NCI-H748 (cell line): ENCODE results near the gene CYSTM1.

ENCODE experiments used
- DNase-seq: peaks from one replicate; lab custom pipeline; 2025; ENCODE audit not compliant: unreplicated experiment; lab: John Stamatoyannopoulos, UW

CYSTM1 gene

GRCh38 chr5:140232731-140233130 lies 57.7 kb downstream of the CYSTM1 start:
- no peak for DNase-seq

DNA sequence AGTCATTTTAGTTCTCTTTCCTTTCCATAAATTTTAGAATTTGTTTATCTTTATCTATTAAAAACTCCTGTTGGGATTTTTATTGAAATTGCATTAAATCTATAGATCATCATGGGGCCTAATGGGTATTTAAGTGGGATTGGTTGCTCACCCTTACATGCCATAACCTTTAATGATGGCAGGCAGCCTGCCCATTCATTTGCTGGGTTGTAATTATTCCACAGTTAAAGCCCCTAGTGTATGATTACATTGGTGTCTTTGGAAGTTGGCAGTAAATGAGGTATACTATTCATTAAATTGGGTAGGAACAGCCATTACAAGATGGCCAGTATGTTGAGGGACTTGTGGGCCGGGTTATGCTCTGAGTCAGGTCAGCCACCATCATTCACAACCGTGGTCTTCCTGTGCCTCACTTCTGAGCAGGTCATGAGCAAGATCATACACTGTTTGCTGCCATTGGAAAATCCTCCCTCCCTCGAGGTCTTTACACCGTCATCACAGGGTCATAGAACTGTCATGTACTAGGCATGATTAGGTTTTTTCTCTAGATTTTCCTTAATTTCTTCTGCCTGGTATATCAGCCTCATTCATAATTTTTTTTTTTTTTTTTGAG lies 59.5 kb downstream of the CYSTM1 start:
- DNase-seq, result no peak

GRCh38 chr5:140235791-140236551 lies 61.0 kb downstream of the CYSTM1 start:
- no peak for DNase-seq

GRCh38 chr5:140236891-140237598 lies 62.1 kb downstream of the CYSTM1 start:
- no peak for DNase-seq

GRCh38 chr5:140238756-140239155 lies 63.8 kb downstream of the CYSTM1 start:
- DNase-seq, result no peak

- no peak for DNase-seq
Observed at GRCh38 chr5:140239461-140239860, 64.5 kb downstream of the CYSTM1 start.

GRCh38 chr5:140239939-140240700 lies 65.1 kb downstream of the CYSTM1 start:
- peak; percentile 51 for DNase-seq

GRCh38 chr5:140240987-140241706 lies 66.2 kb downstream of the CYSTM1 start:
- DNase-seq, result peak; percentile 49

DNA sequence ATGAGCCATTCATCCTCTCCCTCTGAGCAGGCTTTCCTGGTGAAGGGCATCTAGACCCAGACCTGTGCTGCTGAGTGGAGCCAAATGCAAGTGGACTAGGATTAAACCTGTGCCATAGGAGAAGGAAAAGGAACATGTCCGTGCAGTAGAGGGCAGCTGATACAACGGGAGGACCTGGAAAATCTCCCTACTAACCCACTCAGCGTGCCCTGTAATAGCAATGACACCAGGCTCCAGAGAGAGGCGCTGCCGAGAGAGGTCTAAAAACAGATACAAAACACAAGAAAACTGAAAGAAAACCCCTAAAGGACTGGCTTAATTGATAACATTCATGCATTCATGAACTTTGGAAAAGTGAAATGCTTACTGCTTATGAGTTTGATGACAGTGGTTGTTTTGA lies 67.1 kb downstream of the CYSTM1 start:
- no peak for DNase-seq

DNA sequence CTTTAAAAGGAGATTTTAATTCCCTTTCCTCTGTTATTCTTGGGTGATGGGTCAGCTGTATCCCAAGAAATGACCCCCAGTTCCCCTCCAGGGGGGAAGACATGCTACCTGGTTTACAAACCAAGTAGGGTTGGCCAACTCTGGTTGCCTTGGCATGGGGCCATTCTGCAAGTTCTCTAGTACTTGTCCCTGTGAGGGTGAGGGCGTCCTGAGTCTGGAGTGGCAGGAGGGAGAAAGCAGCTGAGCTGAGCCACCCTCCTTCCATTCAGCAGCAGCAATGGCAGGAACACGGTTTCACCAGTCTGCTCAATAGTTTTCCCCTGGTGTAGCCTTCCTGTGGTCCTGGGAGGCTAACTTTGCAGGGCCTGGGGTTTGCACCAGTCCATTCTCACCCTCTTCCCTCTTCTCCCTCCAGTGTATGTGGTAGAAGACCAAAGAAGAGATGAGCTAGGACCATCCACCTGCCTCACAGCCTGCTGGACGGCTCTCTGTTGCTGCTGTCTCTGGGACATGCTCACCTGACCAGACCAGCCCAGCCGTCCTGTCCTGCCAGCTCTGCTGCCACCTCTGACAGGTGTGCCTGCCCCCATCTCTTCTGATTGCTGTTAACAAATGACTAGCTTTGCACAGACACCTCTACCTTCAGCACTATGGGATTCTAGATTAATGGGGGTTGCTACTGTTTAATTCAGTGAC lies 68.0 kb downstream of the CYSTM1 start:
- no peak for DNase-seq

GRCh38 chr5:140243706-140244250 lies 68.8 kb downstream of the CYSTM1 start:
- no peak for DNase-seq

DNA sequence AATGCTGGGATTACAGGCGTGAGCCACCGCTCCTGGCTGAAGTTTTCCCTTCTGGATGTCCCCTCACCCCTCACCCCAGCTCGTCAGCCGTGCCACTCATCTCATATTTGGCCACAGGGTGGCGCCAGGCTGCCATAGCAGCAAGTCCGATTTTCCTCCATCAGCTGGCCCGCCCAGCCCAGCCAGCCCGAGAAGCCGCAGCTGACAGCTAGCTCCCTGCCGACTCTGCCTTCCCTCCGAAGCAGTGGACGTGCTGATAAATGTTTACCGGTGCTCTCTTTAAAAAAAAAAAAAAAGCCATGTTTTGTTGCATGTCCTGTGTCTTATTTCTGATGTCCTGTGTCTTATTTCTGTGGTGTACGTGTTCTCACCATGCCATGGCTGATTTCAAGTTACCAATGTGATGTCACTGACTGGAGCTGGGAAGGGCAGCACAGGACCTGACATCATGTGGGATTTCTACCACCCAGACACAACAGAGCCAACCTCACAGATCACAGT lies 69.6 kb downstream of the CYSTM1 start:
- peak; percentile 84 for DNase-seq

- DNase-seq, result no peak
Observed at GRCh38 chr5:140245341-140245740, 70.4 kb downstream of the CYSTM1 start.

- DNase-seq, result no peak
Observed at GRCh38 chr5:140245926-140246325, 70.9 kb downstream of the CYSTM1 start.

DNA sequence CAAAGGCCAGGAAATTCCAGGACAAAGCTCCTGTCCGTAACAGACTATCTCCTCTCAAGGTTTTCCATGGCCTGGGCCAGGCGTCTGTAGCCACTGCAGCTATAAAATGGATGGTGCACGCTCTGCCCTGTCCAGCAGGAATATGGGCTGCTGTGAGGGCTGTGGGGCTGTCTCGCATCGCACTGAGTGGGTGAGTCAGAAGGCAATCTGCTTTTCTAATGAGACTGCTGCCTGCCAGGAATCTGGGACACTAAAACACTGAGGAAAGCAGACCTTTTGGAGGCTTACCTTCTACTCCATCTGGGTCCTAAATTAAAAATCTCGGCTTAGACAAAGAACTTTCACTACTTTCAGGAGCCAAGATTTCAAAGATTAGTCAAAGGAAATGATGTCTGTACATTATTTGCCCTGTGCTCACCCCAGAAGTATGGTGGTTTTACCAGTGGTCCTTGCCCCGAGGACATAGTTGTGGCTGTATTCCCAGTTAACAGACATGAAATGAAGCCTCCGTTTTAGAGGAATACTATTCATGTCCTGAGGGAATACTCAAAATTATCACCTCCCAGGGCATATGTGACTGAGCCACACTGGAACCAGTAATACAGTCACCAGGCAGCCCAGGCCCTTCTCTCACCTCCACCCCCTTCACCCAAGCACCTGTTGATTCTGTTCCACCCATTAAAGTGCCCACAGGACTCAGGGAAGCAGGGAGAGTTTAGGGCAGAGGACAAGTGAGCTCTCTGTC lies 71.6 kb downstream of the CYSTM1 start:
- DNase-seq, result no peak

DNA sequence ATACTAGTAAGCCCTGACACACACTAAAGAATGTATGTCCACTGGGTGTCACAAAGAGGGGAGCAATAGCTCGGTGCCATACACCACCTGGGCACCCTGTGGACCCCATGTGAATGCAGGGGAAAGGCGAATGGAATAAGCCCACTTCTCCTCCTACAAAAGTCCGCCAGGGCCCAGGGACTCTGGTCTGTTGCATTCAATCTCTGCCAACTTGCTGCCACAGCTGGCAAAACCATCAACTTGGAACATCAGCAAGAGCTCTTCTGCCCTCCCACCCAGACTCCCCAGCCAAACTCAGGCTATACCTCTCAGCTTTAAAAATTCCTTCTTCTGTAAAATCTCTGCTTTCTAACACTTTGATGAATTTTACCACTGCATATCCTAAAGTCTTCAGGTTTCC lies 73.4 kb downstream of the CYSTM1 start:
- no peak for DNase-seq

DNA sequence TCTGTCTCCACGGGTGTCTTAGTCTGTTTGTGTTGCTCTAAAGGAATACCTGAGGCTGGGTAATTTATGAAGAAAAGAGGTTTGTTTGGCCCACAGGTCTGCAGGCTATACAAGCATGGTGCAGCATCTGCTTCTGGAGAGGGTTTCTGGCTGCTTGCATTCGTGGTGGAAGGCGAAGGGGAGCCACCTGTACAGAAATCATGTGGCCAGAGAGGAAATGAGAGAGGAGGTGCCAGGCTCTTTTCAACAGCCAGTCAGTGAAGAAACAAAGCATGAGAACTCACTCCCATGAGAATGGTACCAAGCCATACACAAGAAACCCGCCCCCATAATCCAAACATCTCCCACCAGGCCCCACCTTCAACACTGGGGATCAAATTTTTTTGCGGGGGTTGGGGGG lies 74.5 kb downstream of the CYSTM1 start:
- no peak for DNase-seq

- DNase-seq, result no peak
Observed at GRCh38 chr5:140250386-140250785, 75.4 kb downstream of the CYSTM1 start.

DNA sequence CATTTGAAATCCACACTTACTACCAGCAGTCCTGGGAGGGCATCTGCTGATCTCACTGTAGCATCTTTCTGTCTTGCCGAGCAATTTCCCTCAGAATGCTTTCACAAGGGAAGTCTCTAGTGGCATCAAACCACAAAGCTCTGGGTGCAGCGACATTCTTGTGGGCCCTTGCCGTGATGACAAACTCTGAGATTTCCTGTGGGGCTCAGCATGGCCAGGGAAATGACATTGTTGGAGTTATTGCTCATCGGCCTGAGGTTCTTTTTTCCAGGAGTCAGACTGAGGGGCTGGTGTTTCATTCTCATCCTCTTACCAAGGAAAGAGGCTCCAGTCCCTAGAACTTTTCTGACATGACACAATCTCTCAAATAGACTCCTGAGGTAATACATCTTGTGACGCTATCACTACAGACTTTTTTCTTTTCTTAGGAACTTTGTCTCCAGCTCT lies 76.6 kb downstream of the CYSTM1 start:
- DNase-seq, result no peak
